ENCODE data around the gene ERMN. TPM values are rescaled to one million over a fixed set of nuclear protein-coding genes. Genes with fewer than 3 reads are reported as not detected.

ERMN gene
- total RNA-seq, 1 experiment from 2014 or later = not detected

Other genes starting within 250 kb of the ERMN start
- gene GALNT5, start 68.1 kb downstream of the ERMN start, total RNA-seq (2014; rRNA removed; shearing (Covaris generic)) = not detected in 2 replicates
- not detected in 2 replicates for gene CYTIP, start 118.3 kb upstream of the ERMN start, total RNA-seq (2014; rRNA removed; shearing (Covaris generic))